HepG2 (cell line): ENCODE data around the gene ANXA3. TPM values are rescaled to one million over a fixed set of nuclear protein-coding genes. Genes with fewer than 3 reads are reported as not detected.
"Not testable (repeated sequence)": the region's sequence is repeated elsewhere in the genome, so short reads cannot be mapped to it uniquely, and the experiment has no call there.

Experiments used
- ATAC-seq: fragments of 200-7000 bp; cut with Tn5 transposase; 3 replicates; pipeline ENCODE4 v1.9.1; 2020; ENCODE audit warnings: mild to moderate bottlenecking, moderate library complexity
- BruUV-seq: library from RNA; stranded (reverse); fragments of 400-500 nt; replicated peaks from 2 replicates; lab custom pipeline; 2021; lab: Mats Ljungman, UMichigan
- CTCF ChIA-PET: fragments of 300-600 bp; formaldehyde crosslinking; extraction: SDS; loops from one replicate; lab custom pipeline; 2021; ENCODE audit warnings: low total read pairs, inconsistent platforms, low intra/inter-chr PET ratio; lab: Yijun Ruan, JAX
- POLR2A ChIA-PET: fragments of 350-600 bp; sonication (Branson Sonifier 250); formaldehyde crosslinking; loops from one replicate; lab custom pipeline; 2020; ENCODE audit warnings: antibody characterized with exemption, inconsistent platforms; lab: Yijun Ruan, JAX
- DNase-seq: peaks from one replicate; pipeline ENCODE4 v3.0.0-alpha.2; 2015; ENCODE audit warnings: low spot score
- FAIRE-seq: peaks from 3 replicates; lab custom pipeline; 2011; peaks lifted over from hg19 to GRCh38; lab: Jason Lieb, UNC
- H2AFZ ChIP-seq: one replicate; pipeline ENCODE4 v1.6.1; 2011; ENCODE audit warnings: low read length, inconsistent platforms
- H3K27ac ChIP-seq: fragments of 300-600 bp; 3 replicates; pipeline ENCODE4 v1.8.0; 2011; ENCODE audit warnings: mixed run types, mild to moderate bottlenecking, mixed read lengths, low read length, inconsistent platforms; ENCODE audit not compliant: insufficient read depth; ENCODE audit errors: extremely low read length
- H3K27me3 ChIP-seq, 2 experiments: fragments of 200-600 bp in 1 of 2; 2 replicates in 1 of 2; 3 replicates in 1 of 2; pipeline versions ENCODE4 v1.6.0 to v1.8.0; 2011; ENCODE audit warnings: low read length in 2 of 2, mild to moderate bottlenecking in 2 of 2, moderate library complexity in 2 of 2, inconsistent platforms in 1 of 2; ENCODE audit not compliant: insufficient read depth in 2 of 2, control insufficient read depth in 1 of 2
- H3K36me3 ChIP-seq, 2 experiments: fragments of 200-600 bp in 1 of 2; replicated peaks in 1 of 2; 2 replicates in 1 of 2; 3 replicates in 1 of 2; pipeline versions ENCODE4 v1.5.1 to v1.8.0; 2011; ENCODE audit warnings: low read length in 2 of 2, inconsistent platforms in 1 of 2; ENCODE audit not compliant: insufficient read depth in 2 of 2, control insufficient read depth in 1 of 2
- H3K4me1 ChIP-seq: 2 replicates; pipeline ENCODE4 v1.5.1; 2012; ENCODE audit warnings: low read length, inconsistent platforms; ENCODE audit not compliant: insufficient read depth
- H3K4me2 ChIP-seq: 2 replicates; pipeline ENCODE4 v1.6.0; 2011; ENCODE audit warnings: low read depth, low read length, inconsistent platforms
- H3K4me3 ChIP-seq, 3 experiments: fragments of 200-600 bp in 1 of 3; sonication (generic), shearing (Covaris generic) in 1 of 3; replicated peaks in 1 of 3; 2 replicates each; pipeline ENCODE4 v1.5.1; 2011 to 2016; ENCODE audit warnings: low read length in 3 of 3, inconsistent platforms in 2 of 3, low read depth in 2 of 3, mild to moderate bottlenecking in 2 of 3, control low read depth in 1 of 3, mixed read lengths in 1 of 3; ENCODE audit not compliant: insufficient read depth in 1 of 3
- H3K79me2 ChIP-seq: one replicate; pipeline ENCODE4 v1.6.1; 2011; ENCODE audit warnings: low read length, inconsistent platforms; ENCODE audit not compliant: insufficient read depth
- H3K9ac ChIP-seq: 2 replicates; pipeline ENCODE4 v1.6.0; 2011; ENCODE audit warnings: mild to moderate bottlenecking, low read depth, low read length, inconsistent platforms; ENCODE audit not compliant: insufficient read depth
- H3K9me3 ChIP-seq: 2 replicates; pipeline ENCODE4 v1.5.1; 2012; ENCODE audit warnings: mild to moderate bottlenecking, low read length
- H4K20me1 ChIP-seq: 2 replicates; pipeline ENCODE4 v1.6.0; 2011; ENCODE audit warnings: inconsistent platforms, mild to moderate bottlenecking, low read length, moderate library complexity; ENCODE audit not compliant: insufficient read depth
- ELF1 ChIP-seq: sonication (generic); formaldehyde crosslinking; IDR thresholded peaks from 2 replicates; pipeline ENCODE4 v1.4.0; 2020; ENCODE audit warnings: missing genetic modification reagents
- LBX2 ChIP-seq: sonication (generic); formaldehyde crosslinking; IDR thresholded peaks from 2 replicates; pipeline ENCODE4 v1.5.0; 2020; ENCODE audit warnings: missing genetic modification reagents, mild to moderate bottlenecking, borderline replicate concordance
- MAFF ChIP-seq: IDR thresholded peaks from 2 replicates; pipeline ENCODE4 v1.6.1; 2011; ENCODE audit warnings: low read depth, low read length, improper control_type of control experiment
- MAFK ChIP-seq, 2 experiments: IDR thresholded peaks in 1 of 2; conservative IDR thresholded peaks in 1 of 2; 2 replicates each; pipeline ENCODE4 v1.6.1; 2011; ENCODE audit warnings: improper control_type of control experiment in 2 of 2, low read length in 2 of 2
- SIX1 ChIP-seq: sonication (generic); formaldehyde crosslinking; IDR thresholded peaks from 2 replicates; pipeline ENCODE4 v1.4.0; 2020; ENCODE audit warnings: missing genetic modification reagents, borderline replicate concordance
- TBL1XR1 ChIP-seq: fragments of 150-350 bp; IDR thresholded peaks from 2 replicates; pipeline ENCODE4 v1.6.1; 2014; ENCODE audit warnings: borderline replicate concordance, low read length; ENCODE audit not compliant: partially characterized antibody
- ZBTB42 ChIP-seq: sonication (generic); formaldehyde crosslinking; IDR thresholded peaks from 2 replicates; pipeline ENCODE4 v1.5.0; 2020; ENCODE audit warnings: mild to moderate bottlenecking, missing genetic modification reagents
- ZNF34 ChIP-seq: sonication (generic); formaldehyde crosslinking; IDR thresholded peaks from 2 replicates; pipeline ENCODE4 v1.4.0; 2020; ENCODE audit warnings: mild to moderate bottlenecking, missing genetic modification reagents, borderline replicate concordance
- ZNF850 ChIP-seq: sonication (generic); formaldehyde crosslinking; conservative IDR thresholded peaks from 2 replicates; pipeline ENCODE4 v1.9.0; 2021; ENCODE audit warnings: mild to moderate bottlenecking, missing genetic modification reagents
- WGBS: methylation state at CpG from one replicate; pipeline ENCODE4 v1.1.6; 2017; ENCODE audit warnings: low lambda C conversion rate; 5-methylcytosine and 5-hydroxymethylcytosine counted together
- in situ Hi-C: cut with HindIII; loops from 2 replicates; pipeline ENCODE4 v1.10.0; 2017; ENCODE audit warnings: low pct_unique_long_range_greater_than_20kb; ENCODE audit not compliant: extremely low pct_ligation_motif_present
- intact Hi-C: fragments of 100-400 bp; cut with micrococcal nuclease; formaldehyde crosslinking; loops from one replicate; pipeline ENCODE4 v1.10.0; 2022; ENCODE audit not compliant: unreplicated experiment
- polyA plus RNA-seq, 8 experiments: library from polyadenylated mRNA; depleted of rRNA in 3 of 8; stranded (reverse) in 7 of 8; unstranded in 1 of 8; fragments of >200 nt; fragmentation: Illumina TruSeq in 4 of 8; extraction: Trizol in 4 of 8; gene quantifications; 2 replicates each; pipeline versions ENCODE4 v1.2.1 to v1.2.3, GENCODE V29; 2011 to 2016; ENCODE audit warnings: low read depth in 4 of 8, missing spikeins in 1 of 8, mixed read lengths in 1 of 8; ENCODE audit not compliant: insufficient read depth in 1 of 8
- total RNA-seq, 5 experiments: library from RNA; depleted of rRNA; stranded (reverse); fragments of >200 nt; fragmentation: Illumina TruSeq; extraction: Trizol; gene quantifications; 2 replicates each; pipeline ENCODE4 v1.2.3, GENCODE V29; 2016; ENCODE audit warnings: low read depth in 1 of 5
- TF ChIP-seq, protein P1 (sequence below): sonication (generic); formaldehyde crosslinking; conservative IDR thresholded peaks from 2 replicates; pipeline ENCODE4 v1.4.0; 2020; ENCODE audit warnings: missing genetic modification reagents

Gene ANXA3
- total and polyA plus RNA-seq, 2 of the 13 experiments (the other 11 are each of a cell fraction or from before 2014, with no cell fraction given): 6.5 to 6.9 TPM

- peak; percentile 56 for TF ChIP-seq MAFF
These were observed 44.7 kb downstream of the ANXA3 start (continued) for GRCh38 chr4:78596111-78596742.

DNA sequence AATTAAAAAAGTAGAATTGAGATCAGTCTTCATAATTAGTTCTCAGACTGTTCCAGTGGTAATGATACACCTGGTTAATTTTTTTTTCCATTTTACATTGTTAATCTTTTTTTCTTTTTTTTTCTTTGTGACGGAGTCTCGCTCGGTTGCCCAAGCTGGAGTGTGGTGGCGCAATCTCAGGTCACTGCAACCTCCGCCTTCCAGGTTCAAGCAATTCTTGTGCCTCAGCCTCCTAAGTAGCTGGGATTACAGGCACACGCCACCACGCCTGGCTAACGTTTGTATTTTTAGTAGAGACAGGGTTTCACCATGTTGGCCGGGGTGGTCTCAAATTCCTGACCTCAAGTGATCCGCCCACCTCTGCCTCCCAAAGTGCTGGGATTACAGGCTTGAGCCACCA, 46.9 kb downstream of the ANXA3 start:
- H3K4me1 ChIP-seq, DNase-seq, H3K27ac ChIP-seq, POLR2A ChIA-PET, in situ Hi-C loops, H3K9me3 ChIP-seq, BruUV-seq, H3K4me2 ChIP-seq, H3K4me3 ChIP-seq, CTCF ChIA-PET, FAIRE-seq, H3K36me3 ChIP-seq, H3K27me3 ChIP-seq, H3K9ac ChIP-seq, H2AFZ ChIP-seq, H3K79me2 ChIP-seq, intact Hi-C loops, ATAC-seq, H4K20me1 ChIP-seq: not testable (repeated sequence)
- 93% methylated on average over 10 of the region's 10 CpGs for WGBS

GRCh38 chr4:78599147-78599546, 47.6 kb downstream of the ANXA3 start:
- in situ Hi-C loops: no loop called here
- Histone ChIP-seq H3K79me2 (no peaks in the 10 kb centered on the region), H2AFZ (no peak overlapping the region), H3K27me3 (no peaks in the 10 kb centered on the region), H3K36me3 (no peaks in the 10 kb centered on the region; a peak in 1 of 5 replicates), H3K4me3 (no peak overlapping the region), H3K27ac (no peak overlapping the region), H3K9ac (no peak overlapping the region), H3K4me2 (no peak overlapping the region), H4K20me1 (no peaks in the 10 kb centered on the region), H3K4me1 (no peaks in the 10 kb centered on the region), H3K9me3 (no peaks in the 10 kb centered on the region)
- TF ChIP-seq ZNF850: no peak
- TF ChIP-seq MAFK (conservative IDR thresholded peaks at IDR 0.05 in 1 of 2, IDR thresholded peaks at IDR 0.05 in 1 of 2; ENCODE audit: low read length in 2 of 2): peak; percentile 71 to 85
- TF ChIP-seq, protein P1, sequence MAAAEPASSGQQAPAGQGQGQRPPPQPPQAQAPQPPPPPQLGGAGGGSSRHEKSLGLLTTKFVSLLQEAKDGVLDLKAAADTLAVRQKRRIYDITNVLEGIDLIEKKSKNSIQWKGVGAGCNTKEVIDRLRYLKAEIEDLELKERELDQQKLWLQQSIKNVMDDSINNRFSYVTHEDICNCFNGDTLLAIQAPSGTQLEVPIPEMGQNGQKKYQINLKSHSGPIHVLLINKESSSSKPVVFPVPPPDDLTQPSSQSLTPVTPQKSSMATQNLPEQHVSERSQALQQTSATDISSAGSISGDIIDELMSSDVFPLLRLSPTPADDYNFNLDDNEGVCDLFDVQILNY: no peak
- no peak for TF ChIP-seq SIX1
- no peak for TF ChIP-seq ELF1 (CRISPR knock-in tag)
- no peak for TF ChIP-seq ZBTB42 (CRISPR knock-in tag)
- TF ChIP-seq LBX2 (CRISPR knock-in tag): no peak
- no peak for TF ChIP-seq ZNF34
- TF ChIP-seq TBL1XR1: no peak
- TF ChIP-seq MAFF: peak; percentile 76
- BruUV-seq: no TSS peak
- FAIRE-seq: no peak
- WGBS: 78% methylated on average over 4 of the region's 4 CpGs
- no peak for ATAC-seq
- intact Hi-C loops: no loop called here
- no peak for DNase-seq
- ChIA-PET CTCF (no interaction called here), POLR2A (no interaction called here)
